MM.1S (cell line): ENCODE measurements around the gene CASTOR1.

ENCODE experiments used
- DNase-seq: peaks from one replicate; pipeline ENCODE4 v3.0.0-alpha.2; 2015
- H2AFZ ChIP-seq: fragments of 300-600 bp; sonication (generic); 2 replicates; pipeline ENCODE4 v1.6.0; 2016; ENCODE audit warnings: antibody characterized with exemption, low read length
- H3F3A ChIP-seq: fragments of 300-600 bp; sonication (generic); 2 replicates; pipeline ENCODE4 v1.6.1; 2016; ENCODE audit warnings: mild to moderate bottlenecking, antibody characterized with exemption, low read length, moderate library complexity, mixed read lengths; ENCODE audit not compliant: insufficient read depth
- H3K27ac ChIP-seq: fragments of 300-600 bp; sonication (generic); 2 replicates; pipeline ENCODE4 v1.5.1; 2016; ENCODE audit warnings: mild to moderate bottlenecking, low read length
- H3K27me3 ChIP-seq: fragments of 300-600 bp; sonication (generic); replicated peaks from 2 replicates; pipeline ENCODE4 v1.6.0; 2016; ENCODE audit warnings: low read length; ENCODE audit not compliant: insufficient read depth
- H3K36me3 ChIP-seq: fragments of 300-600 bp; sonication (generic); replicated peaks from 2 replicates; pipeline ENCODE4 v1.6.1; 2016; ENCODE audit warnings: mild to moderate bottlenecking, low read length, mixed read lengths; ENCODE audit not compliant: insufficient read depth
- H3K4me1 ChIP-seq: fragments of 300-600 bp; sonication (generic); 2 replicates; pipeline ENCODE4 v1.6.1; 2016; ENCODE audit warnings: low read length, mixed read lengths
- H3K4me2 ChIP-seq: fragments of 300-600 bp; sonication (generic); 2 replicates; pipeline ENCODE4 v1.6.0; 2016; ENCODE audit warnings: low read depth, low read length
- H3K4me3 ChIP-seq: fragments of 300-600 bp; sonication (generic); 2 replicates; pipeline ENCODE4 v1.5.1; 2016; ENCODE audit warnings: low read length, mixed read lengths
- H3K79me2 ChIP-seq: fragments of 300-600 bp; sonication (generic); 2 replicates; pipeline ENCODE4 v1.6.1; 2016; ENCODE audit warnings: mixed run types, low read length, mixed read lengths
- H3K9ac ChIP-seq: fragments of 300-600 bp; sonication (generic); 2 replicates; pipeline ENCODE4 v1.6.1; 2016; ENCODE audit warnings: low read length, mixed read lengths
- H3K9me2 ChIP-seq: fragments of 300-600 bp; sonication (generic); replicated peaks from 2 replicates; pipeline ENCODE4 v1.6.1; 2016; ENCODE audit warnings: mild to moderate bottlenecking, low read length, mixed read lengths; ENCODE audit not compliant: insufficient read depth
- H3K9me3 ChIP-seq: fragments of 300-600 bp; sonication (generic); replicated peaks from 2 replicates; pipeline ENCODE4 v1.6.1; 2016; ENCODE audit warnings: mild to moderate bottlenecking, low read length, mixed read lengths; ENCODE audit not compliant: insufficient read depth
- H4K20me1 ChIP-seq: fragments of 300-600 bp; sonication (generic); 2 replicates; pipeline ENCODE4 v1.6.1; 2016; ENCODE audit warnings: mild to moderate bottlenecking, low read length, moderate library complexity, mixed read lengths; ENCODE audit not compliant: insufficient read depth
- EZH2 ChIP-seq: fragments of 300-600 bp; sonication (generic); optimal IDR thresholded peaks from 2 replicates; pipeline ENCODE3; 2017; ENCODE audit warnings: low read depth, mild to moderate bottlenecking, antibody characterized with exemption, low read length, mixed read lengths
- EZH2phosphoT487 ChIP-seq: fragments of 300-600 bp; sonication (generic); IDR thresholded peaks from 2 replicates; pipeline ENCODE4 v1.6.1; 2018; ENCODE audit warnings: antibody characterized with exemption, low read length
- TF ChIP-seq, protein P1 (sequence below): fragments of 300-600 bp; sonication (generic); IDR thresholded peaks from 2 replicates; pipeline ENCODE4 v1.5.1; 2016; ENCODE audit warnings: antibody characterized with exemption, low read length, mixed read lengths

Gene CASTOR1

DNA sequence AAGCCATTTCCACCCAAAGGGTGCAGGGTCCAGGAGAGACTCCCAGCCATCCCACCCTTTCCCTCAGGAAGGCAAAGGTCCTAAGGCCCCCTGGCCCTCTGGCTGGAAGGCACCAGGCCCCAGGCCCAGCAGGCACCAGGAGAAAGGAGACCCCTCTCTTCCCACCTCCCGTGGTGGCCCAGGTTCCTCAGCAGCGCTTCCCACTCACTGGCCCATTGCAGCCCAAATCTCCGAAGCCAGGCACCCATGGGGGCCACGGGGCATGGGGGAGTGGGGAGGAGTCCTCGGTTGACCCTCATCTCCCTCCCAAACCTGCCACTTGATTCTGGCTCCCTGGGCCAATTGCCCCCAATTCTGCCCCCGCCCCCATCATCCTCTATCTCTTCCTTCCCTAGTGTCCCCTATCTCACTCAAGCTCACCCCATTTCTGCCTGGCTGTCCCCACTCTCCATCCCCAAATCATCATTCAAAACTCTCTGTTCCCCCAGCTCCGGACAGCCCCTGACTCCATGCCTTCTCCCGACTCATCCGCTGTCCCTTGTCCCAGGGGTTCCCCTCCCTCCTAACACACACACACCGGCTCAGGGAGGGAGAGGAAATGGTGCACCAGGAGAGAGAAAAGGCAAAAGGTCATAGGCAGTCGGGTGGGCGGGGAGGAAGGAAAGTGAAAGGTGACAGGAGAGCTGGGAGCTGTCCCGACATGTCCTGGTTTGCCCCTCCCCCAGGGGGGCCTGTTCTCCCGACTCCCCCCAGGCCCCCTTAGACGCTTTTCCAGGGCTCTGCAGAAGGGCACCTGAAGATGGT is 43.9 kb downstream of the CASTOR1 start:
- no peaks in the 10 kb centered on the region for H3K9me2 ChIP-seq
- H3K27ac ChIP-seq: no peak overlapping the region
- no peak overlapping the region for H3K9ac ChIP-seq
- peaks cover 4% of the 10 kb centered on the region; the same call in 1 of the 2 replicates for H3K4me1 ChIP-seq
- H3K9me3 ChIP-seq: no peaks in the 10 kb centered on the region
- TF ChIP-seq EZH2 (no peak), EZH2phosphoT487 (no peak)
- TF ChIP-seq, protein P1, sequence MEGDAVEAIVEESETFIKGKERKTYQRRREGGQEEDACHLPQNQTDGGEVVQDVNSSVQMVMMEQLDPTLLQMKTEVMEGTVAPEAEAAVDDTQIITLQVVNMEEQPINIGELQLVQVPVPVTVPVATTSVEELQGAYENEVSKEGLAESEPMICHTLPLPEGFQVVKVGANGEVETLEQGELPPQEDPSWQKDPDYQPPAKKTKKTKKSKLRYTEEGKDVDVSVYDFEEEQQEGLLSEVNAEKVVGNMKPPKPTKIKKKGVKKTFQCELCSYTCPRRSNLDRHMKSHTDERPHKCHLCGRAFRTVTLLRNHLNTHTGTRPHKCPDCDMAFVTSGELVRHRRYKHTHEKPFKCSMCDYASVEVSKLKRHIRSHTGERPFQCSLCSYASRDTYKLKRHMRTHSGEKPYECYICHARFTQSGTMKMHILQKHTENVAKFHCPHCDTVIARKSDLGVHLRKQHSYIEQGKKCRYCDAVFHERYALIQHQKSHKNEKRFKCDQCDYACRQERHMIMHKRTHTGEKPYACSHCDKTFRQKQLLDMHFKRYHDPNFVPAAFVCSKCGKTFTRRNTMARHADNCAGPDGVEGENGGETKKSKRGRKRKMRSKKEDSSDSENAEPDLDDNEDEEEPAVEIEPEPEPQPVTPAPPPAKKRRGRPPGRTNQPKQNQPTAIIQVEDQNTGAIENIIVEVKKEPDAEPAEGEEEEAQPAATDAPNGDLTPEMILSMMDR: no peak
- no peaks in the 10 kb centered on the region for H3K79me2 ChIP-seq
- H2AFZ ChIP-seq: no peak overlapping the region
- peak overlapping the region; percentile 65 for H3K4me3 ChIP-seq
- no peaks in the 10 kb centered on the region for H3K36me3 ChIP-seq
- H3K4me2 ChIP-seq: peak overlapping the region; percentile 97
- peaks cover 3% of the 10 kb centered on the region; the same call in 1 of the 2 replicates for H4K20me1 ChIP-seq
- peaks cover 76% of the 10 kb centered on the region for H3K27me3 ChIP-seq
- H3F3A ChIP-seq: no peaks in the 10 kb centered on the region; the same call in 1 of the 2 replicates
- DNase-seq: no peak

DNA sequence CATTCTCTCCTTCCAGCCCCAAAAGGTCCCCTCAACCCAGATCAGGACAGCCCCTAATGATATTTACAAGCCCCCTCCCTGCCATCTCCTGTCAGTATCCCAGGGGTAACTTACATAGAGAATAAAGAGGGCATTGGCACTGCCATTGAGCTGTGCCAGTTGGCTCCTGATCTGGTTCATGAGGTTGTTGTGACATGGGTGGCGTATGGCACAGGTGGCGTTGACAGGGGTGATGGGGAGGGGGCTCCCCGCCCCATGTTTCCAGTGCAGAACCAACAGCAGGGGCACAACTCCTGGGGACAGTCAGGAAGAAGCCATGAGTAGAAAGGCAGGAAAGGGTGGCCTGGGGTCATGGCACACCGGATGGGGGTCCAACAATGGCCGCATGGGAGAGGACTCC is 44.7 kb downstream of the CASTOR1 start:
- H3K27ac ChIP-seq: no peak overlapping the region
- H3K4me3 ChIP-seq: no peak overlapping the region
- DNase-seq: no peak
- peaks cover 4% of the 10 kb centered on the region; the same call in 1 of the 2 replicates for H3K4me1 ChIP-seq
- H4K20me1 ChIP-seq: peaks cover 3% of the 10 kb centered on the region; the same call in 1 of the 2 replicates
- no peaks in the 10 kb centered on the region; the same call in 1 of the 2 replicates for H3F3A ChIP-seq
- TF ChIP-seq, protein P1: no peak
- no peak overlapping the region for H3K4me2 ChIP-seq
- H3K9ac ChIP-seq: no peak overlapping the region
- no peaks in the 10 kb centered on the region for H3K9me3 ChIP-seq
- H3K36me3 ChIP-seq: no peaks in the 10 kb centered on the region
- no peak overlapping the region for H2AFZ ChIP-seq
- peaks cover 69% of the 10 kb centered on the region for H3K27me3 ChIP-seq
- no peaks in the 10 kb centered on the region for H3K79me2 ChIP-seq
- no peaks in the 10 kb centered on the region for H3K9me2 ChIP-seq

DNA sequence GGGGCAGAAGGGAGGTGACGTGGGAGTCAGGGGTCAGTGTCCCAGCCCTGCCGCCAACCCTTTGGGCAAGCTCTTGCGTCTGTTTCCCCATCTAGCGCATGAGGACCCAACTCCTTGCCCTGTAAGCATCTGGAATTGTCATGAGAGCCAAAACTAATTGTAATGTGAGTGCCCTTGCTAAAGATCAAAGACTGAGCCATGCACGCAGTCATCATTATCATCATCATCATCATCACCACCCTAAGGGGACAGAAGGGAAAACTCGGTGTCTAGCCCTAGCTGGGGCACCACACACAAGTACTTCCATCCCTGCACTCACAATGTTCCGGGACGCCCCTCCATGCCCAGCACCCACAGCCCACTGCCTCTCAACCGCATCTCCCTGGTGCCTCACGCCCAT is 45.2 kb downstream of the CASTOR1 start:
- Histone ChIP-seq H4K20me1 (peaks cover 3% of the 10 kb centered on the region; the same call in 1 of the 2 replicates), H3K4me2 (no peak overlapping the region), H3K9me3 (no peaks in the 10 kb centered on the region), H3F3A (no peaks in the 10 kb centered on the region; the same call in 1 of the 2 replicates), H3K27ac (no peak overlapping the region), H3K9ac (no peak overlapping the region), H3K4me1 (peaks cover 4% of the 10 kb centered on the region; the same call in 1 of the 2 replicates), H3K27me3 (peaks cover 70% of the 10 kb centered on the region), H3K9me2 (no peaks in the 10 kb centered on the region), H3K36me3 (no peaks in the 10 kb centered on the region), H2AFZ (no peak overlapping the region), H3K79me2 (no peaks in the 10 kb centered on the region), H3K4me3 (no peak overlapping the region)
- no peak for DNase-seq
- TF ChIP-seq, protein P1: no peak
- TF ChIP-seq EZH2phosphoT487 (no peak), EZH2 (no peak)
